HG03565 (cell line): ENCODE results near the gene KIAA2012.
A peak's percentile ranks its signal among the peaks of the same experiment; 100 is the strongest.

Experiments
- ATAC-seq: cut with Tn5 transposase; IDR thresholded peaks from one replicate; pipeline ENCODE4 v1.9.1; 2021; ENCODE audit warnings: mild to moderate bottlenecking, moderate library complexity; ENCODE audit not compliant: unreplicated experiment

Gene KIAA2012

GRCh38 chr2:202072737-202073401, at the start of gene KIAA2012:
Gene KIAA2012 (plus strand): TSS chr2:202073255. CDS start chr2:202073628, 373 bp downstream.
- ATAC-seq: no peak

GRCh38 chr2:202023904-202024266, 49.2 kb upstream of the KIAA2012 start:
- no peak for ATAC-seq

GRCh38 chr2:202024871-202025270, 48.2 kb upstream of the KIAA2012 start:
- no peak for ATAC-seq

GRCh38 chr2:202025816-202026215, 47.2 kb upstream of the KIAA2012 start:
- no peak for ATAC-seq

- ATAC-seq: no peak
Observed at GRCh38 chr2:202026507-202026906, 46.5 kb upstream of the KIAA2012 start.

GRCh38 chr2:202030691-202031090, 42.4 kb upstream of the KIAA2012 start:
- ATAC-seq: no peak

GRCh38 chr2:202031246-202031951, 41.7 kb upstream of the KIAA2012 start:
- ATAC-seq: no peak

- ATAC-seq: no peak
Observed at GRCh38 chr2:202032846-202033316, 40.2 kb upstream of the KIAA2012 start.

GRCh38 chr2:202033317-202034248, 39.5 kb upstream of the KIAA2012 start, which contains the start of gene FZD7:
Gene FZD7 (plus strand): TSS chr2:202033855. CDS start chr2:202034648, 793 bp downstream.
- peak; percentile 61 for ATAC-seq

- no peak for ATAC-seq
Observed at GRCh38 chr2:202034249-202035088, 38.6 kb upstream of the KIAA2012 start.

- no peak for ATAC-seq
Observed at GRCh38 chr2:202035089-202035940, 37.7 kb upstream of the KIAA2012 start.

GRCh38 chr2:202035941-202036372, 37.1 kb upstream of the KIAA2012 start:
- no peak for ATAC-seq

GRCh38 chr2:202036601-202037037, 36.4 kb upstream of the KIAA2012 start:
- ATAC-seq: no peak

- ATAC-seq: no peak
Observed at GRCh38 chr2:202037086-202037485, 36.0 kb upstream of the KIAA2012 start.

- no peak for ATAC-seq
Observed at GRCh38 chr2:202038471-202039277, 34.4 kb upstream of the KIAA2012 start.

- no peak for ATAC-seq
Observed at GRCh38 chr2:202039278-202040078, 33.6 kb upstream of the KIAA2012 start.

- no peak for ATAC-seq
Observed at GRCh38 chr2:202040079-202040844, 32.8 kb upstream of the KIAA2012 start.
